Prostate gland (tissue), 2 donors: ENCODE results near the gene FAM124B. TPM values are rescaled to one million over a fixed set of nuclear protein-coding genes. Genes with fewer than 3 reads are reported as not detected.
"Not testable (repeated sequence)": the region's sequence is repeated elsewhere in the genome, so short reads cannot be mapped to it uniquely, and the experiment has no call there.

Source experiments
- DNase-seq: peaks from one replicate; pipeline ENCODE4 v3.0.0-alpha.2; 2019; ENCODE audit warnings: low spot score
- H3K27ac ChIP-seq, 2 donors: fragments of 200-600 bp; sonication (generic); 2 replicates each; pipeline ENCODE4 v1.5.1; 2017 to 2019
- H3K27me3 ChIP-seq: fragments of 200-600 bp; sonication (generic); replicated peaks from 2 replicates; pipeline ENCODE4 v1.5.1; 2019; ENCODE audit not compliant: insufficient read depth
- H3K36me3 ChIP-seq, 2 donors: fragments of 200-600 bp; sonication (generic); 1 replicate in 1 of 2; 2 replicates in 1 of 2; pipeline versions ENCODE4 v1.5.1 to v1.8.1; 2017 to 2019
- H3K4me1 ChIP-seq: fragments of 200-600 bp; sonication (generic); replicated peaks from 2 replicates; pipeline ENCODE4 v1.5.1; 2019
- H3K4me3 ChIP-seq, 2 donors: fragments of 200-600 bp; sonication (generic); 2 replicates each; pipeline ENCODE4 v1.5.1; 2017 to 2019
- H3K9me3 ChIP-seq: fragments of 200-600 bp; sonication (generic); 2 replicates; pipeline ENCODE4 v1.5.1; 2017
- POLR2A ChIP-seq: fragments of 450-650 bp; IDR thresholded peaks from one replicate; pipeline ENCODE4 v1.6.1; 2016; ENCODE audit warnings: antibody characterized with exemption, mild to moderate bottlenecking
- POLR2AphosphoS5 ChIP-seq: sonication (generic); formaldehyde crosslinking; IDR thresholded peaks from one replicate; pipeline ENCODE4 v1.6.1; 2017; ENCODE audit warnings: antibody characterized with exemption
- WGBS: methylation state at CpG from one replicate; pipeline ENCODE4 v1.1.5; 2018; 5-methylcytosine and 5-hydroxymethylcytosine counted together
- intact Hi-C: fragments of 100-400 bp; cut with DNase I; formaldehyde crosslinking; loops from one replicate; pipeline ENCODE4 v1.14.2; 2022
- total RNA-seq, 2 donors: library from RNA; depleted of rRNA; stranded (reverse); fragments of >200 nt; gene quantifications; one replicate each; pipeline ENCODE4 v1.1.0, GENCODE V29; 2016
- TF ChIP-seq, protein P1 (sequence below), 4 experiments: fragments of 200-600 bp in 2 of 4; fragments of 450-650 bp in 2 of 4; sonication (generic) in 2 of 4; IDR thresholded peaks; 1 replicate in 3 of 4; 2 replicates in 1 of 4; pipeline ENCODE4 v1.5.1; 2016 to 2019; ENCODE audit warnings: antibody characterized with exemption in 4 of 4, mild to moderate bottlenecking in 2 of 4, moderate library complexity in 2 of 4

FAM124B gene
- total RNA-seq, 2 donors from 2014 or later = 0.18 to 0.91 TPM

DNA sequence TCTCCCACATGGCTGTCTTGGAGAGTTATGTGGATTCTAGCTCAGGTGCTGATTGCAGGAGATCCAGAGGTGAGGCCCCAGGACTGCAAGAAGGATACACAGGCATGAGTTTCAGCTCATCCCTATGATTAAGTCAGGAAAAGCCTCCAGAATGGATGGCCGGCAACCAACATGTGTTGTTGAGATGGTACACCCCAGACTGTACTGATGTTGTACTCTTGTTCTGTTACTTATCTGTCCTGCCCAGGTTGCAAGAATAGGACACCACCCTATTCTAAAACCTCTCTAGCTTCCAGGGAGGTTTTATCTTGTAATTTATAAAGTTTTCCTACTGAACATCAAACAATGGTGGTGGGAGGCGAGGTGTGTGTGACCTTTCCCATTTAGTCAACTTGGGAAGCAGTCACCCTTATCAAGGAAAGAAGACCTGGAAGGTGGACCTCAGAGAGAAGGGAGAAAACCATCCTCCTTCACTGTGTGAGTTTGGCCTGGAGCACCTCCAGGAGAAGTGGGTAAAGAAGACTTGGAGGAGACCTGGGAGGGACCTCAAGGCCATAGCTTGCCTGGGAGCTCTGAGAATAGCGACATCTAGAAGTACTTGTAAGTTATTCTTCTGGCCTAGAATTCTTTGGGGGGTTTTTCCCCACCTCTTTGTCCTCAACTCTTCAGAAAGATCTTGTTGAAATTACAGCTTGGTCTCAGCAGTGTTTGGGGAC is 8.6 kb downstream of the FAM124B start:
- H3K4me3 ChIP-seq = no peak overlapping the region
- H3K9me3 ChIP-seq = no peaks in the 10 kb centered on the region
- intact Hi-C loops = no loop called here
- TF ChIP-seq POLR2AphosphoS5 (no peak), POLR2A (no peak)
- TF ChIP-seq, protein P1, sequence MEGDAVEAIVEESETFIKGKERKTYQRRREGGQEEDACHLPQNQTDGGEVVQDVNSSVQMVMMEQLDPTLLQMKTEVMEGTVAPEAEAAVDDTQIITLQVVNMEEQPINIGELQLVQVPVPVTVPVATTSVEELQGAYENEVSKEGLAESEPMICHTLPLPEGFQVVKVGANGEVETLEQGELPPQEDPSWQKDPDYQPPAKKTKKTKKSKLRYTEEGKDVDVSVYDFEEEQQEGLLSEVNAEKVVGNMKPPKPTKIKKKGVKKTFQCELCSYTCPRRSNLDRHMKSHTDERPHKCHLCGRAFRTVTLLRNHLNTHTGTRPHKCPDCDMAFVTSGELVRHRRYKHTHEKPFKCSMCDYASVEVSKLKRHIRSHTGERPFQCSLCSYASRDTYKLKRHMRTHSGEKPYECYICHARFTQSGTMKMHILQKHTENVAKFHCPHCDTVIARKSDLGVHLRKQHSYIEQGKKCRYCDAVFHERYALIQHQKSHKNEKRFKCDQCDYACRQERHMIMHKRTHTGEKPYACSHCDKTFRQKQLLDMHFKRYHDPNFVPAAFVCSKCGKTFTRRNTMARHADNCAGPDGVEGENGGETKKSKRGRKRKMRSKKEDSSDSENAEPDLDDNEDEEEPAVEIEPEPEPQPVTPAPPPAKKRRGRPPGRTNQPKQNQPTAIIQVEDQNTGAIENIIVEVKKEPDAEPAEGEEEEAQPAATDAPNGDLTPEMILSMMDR (IDR thresholded peaks at IDR 0.05) = no peak
- H3K27ac ChIP-seq = no peak overlapping the region
- no peak for DNase-seq
- H3K36me3 ChIP-seq = no peaks in the 10 kb centered on the region
- H3K4me1 ChIP-seq = no peaks in the 10 kb centered on the region
- WGBS = 96% methylated on average over 3 of the region's 3 CpGs
- no peaks in the 10 kb centered on the region for H3K27me3 ChIP-seq

- H3K9me3 ChIP-seq = no peaks in the 10 kb centered on the region
- WGBS = 66% methylated on average over 4 of the region's 4 CpGs
- intact Hi-C loops = no loop called here
- no peak overlapping the region for H3K4me3 ChIP-seq
- no peaks in the 10 kb centered on the region for H3K27me3 ChIP-seq
- H3K27ac ChIP-seq = no peak overlapping the region
- H3K36me3 ChIP-seq = no peaks in the 10 kb centered on the region
- H3K4me1 ChIP-seq = no peaks in the 10 kb centered on the region
- TF ChIP-seq, protein P1 (IDR thresholded peaks at IDR 0.05) = no peak
- no peak for TF ChIP-seq POLR2A
- no peak for TF ChIP-seq POLR2AphosphoS5
- no peak for DNase-seq
Observed at GRCh38 chr2:224392545-224392944, 9.4 kb downstream of the FAM124B start.

DNA sequence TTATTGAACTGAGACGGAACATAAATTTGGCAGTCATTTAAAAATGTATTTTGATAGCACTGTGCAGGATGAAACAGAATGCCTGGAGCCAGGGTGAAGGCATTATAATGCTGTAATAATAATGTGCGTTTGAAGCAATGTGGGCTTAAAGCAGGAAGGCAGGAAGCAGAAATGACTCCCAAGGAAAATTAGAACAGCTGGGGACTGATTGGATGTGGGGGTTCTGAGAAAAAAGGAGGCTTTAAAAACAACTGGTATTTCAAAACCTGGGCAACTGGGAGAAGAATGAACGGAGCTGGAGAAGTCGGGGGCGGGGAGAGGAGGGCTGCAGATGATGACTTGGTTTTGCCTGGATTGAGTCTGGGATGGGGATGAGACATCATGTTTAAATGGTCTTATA is 12.6 kb downstream of the FAM124B start:
- 79% methylated on average over 5 of the region's 5 CpGs for WGBS
- no peak overlapping the region for H3K4me3 ChIP-seq
- H3K27ac ChIP-seq = no peak overlapping the region
- intact Hi-C loops = no loop called here
- H3K36me3 ChIP-seq = no peaks in the 10 kb centered on the region
- H3K27me3 ChIP-seq = no peaks in the 10 kb centered on the region
- TF ChIP-seq POLR2AphosphoS5 = no peak
- TF ChIP-seq POLR2A = no peak
- TF ChIP-seq, protein P1 (IDR thresholded peaks at IDR 0.05) = no peak
- no peaks in the 10 kb centered on the region for H3K9me3 ChIP-seq
- no peak for DNase-seq
- no peaks in the 10 kb centered on the region for H3K4me1 ChIP-seq

- Histone ChIP-seq H3K27ac (no peak overlapping the region), H3K9me3 (no peaks in the 10 kb centered on the region), H3K27me3 (no peaks in the 10 kb centered on the region), H3K4me1 (no peaks in the 10 kb centered on the region), H3K4me3 (no peak overlapping the region), H3K36me3 (no peaks in the 10 kb centered on the region)
- DNase-seq = no peak
- TF ChIP-seq, protein P1 (IDR thresholded peaks at IDR 0.05) = no peak
- TF ChIP-seq POLR2A (no peak), POLR2AphosphoS5 (no peak)
- intact Hi-C loops = no loop called here
- WGBS = 95% methylated on average over 2 of the region's 2 CpGs
Observed at GRCh38 chr2:224386876-224387275, 15.0 kb downstream of the FAM124B start.

GRCh38 chr2:224382973-224383555 is 18.8 kb downstream of the FAM124B start:
- no peak overlapping the region for H3K4me3 ChIP-seq
- TF ChIP-seq, protein P1 (IDR thresholded peaks at IDR 0.05) = no peak
- TF ChIP-seq POLR2AphosphoS5 (no peak), POLR2A (no peak)
- WGBS = 91% methylated on average over 9 of the region's 9 CpGs

DNA sequence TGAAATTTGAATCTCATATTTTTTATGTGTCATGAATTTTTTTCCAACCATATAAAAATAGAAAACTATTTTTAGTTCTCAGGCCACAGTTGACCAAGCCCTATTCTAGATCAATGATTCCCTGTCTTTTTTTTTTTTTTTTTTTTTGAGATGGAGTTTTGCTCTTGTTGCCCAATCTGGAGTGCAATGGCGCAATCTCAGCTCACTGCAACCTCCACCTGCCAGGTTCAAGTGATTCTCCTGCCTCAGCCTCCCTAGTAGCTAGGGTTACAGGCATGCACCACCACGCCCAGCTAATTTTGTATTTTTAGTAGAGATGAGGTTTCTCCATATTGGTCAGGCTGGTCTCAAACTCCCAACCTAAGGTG is 19.6 kb downstream of the FAM124B start:
- H3K36me3 ChIP-seq, H3K4me1 ChIP-seq, H3K9me3 ChIP-seq, H3K27me3 ChIP-seq, H3K27ac ChIP-seq, DNase-seq, H3K4me3 ChIP-seq, intact Hi-C loops: not testable (repeated sequence)
- 92% methylated on average over 2 of the region's 2 CpGs for WGBS

More at GRCh38 chr2:224382973-224383555, 18.8 kb downstream of the FAM124B start:
- no peak for DNase-seq
- H3K27me3 ChIP-seq = no peaks in the 10 kb centered on the region
- H3K4me1 ChIP-seq = no peaks in the 10 kb centered on the region
- no peaks in the 10 kb centered on the region for H3K36me3 ChIP-seq
- H3K9me3 ChIP-seq = no peaks in the 10 kb centered on the region
- no peak overlapping the region for H3K27ac ChIP-seq
- intact Hi-C loops = no loop called here
